ENCODE results near the gene NKAIN2. TPM values are rescaled to one million over a fixed set of nuclear protein-coding genes. Genes with fewer than 3 reads are reported as not detected.

The NKAIN2 gene
- total and polyA plus RNA-seq, 2 donors (not counting 3 experiments of a cell fraction or from before 2014, with no cell fraction given), result 0.03 TPM; not detected in 1

GRCh38 chr6:124036384-124036783 is 232.7 kb downstream of the NKAIN2 start:
- intact Hi-C loops (cut with micrococcal nuclease) (no loop called here), dilution Hi-C loops (cut with MboI; ENCODE audit: extremely low pct_ligation_motif_present, low sequenced_read_pairs) (no loop called here)
- Histone ChIP-seq H3K9me3 (replicated peaks; ENCODE audit: control insufficient read depth, insufficient read depth, low read length) (no peaks in the 10 kb centered on the region), H4K20me1 (replicated peaks; ENCODE audit: control insufficient read depth, extremely low read depth, insufficient read depth, low read length) (no peaks in the 10 kb centered on the region), H3K9ac (replicated peaks; ENCODE audit: extremely low read depth, insufficient read depth, low read length) (no peak overlapping the region), H3K4me1 (ENCODE audit: control insufficient read depth, extremely low read depth, insufficient read depth, low read length) (peaks cover 9% of the 10 kb centered on the region), H2AFZ (ENCODE audit: low read depth, low read length) (no peak overlapping the region), H3K4me2 (ENCODE audit: insufficient read depth, low read length) (no peak overlapping the region), H3K36me3 (ENCODE audit: control insufficient read depth in 2 of 2, extremely low read depth in 1 of 2, insufficient read depth in 2 of 2, low read length in 2 of 2) (no peaks in the 10 kb centered on the region), H3K9me1 (replicated peaks; ENCODE audit: control insufficient read depth, extremely low read depth, insufficient read depth, low read length) (no peaks in the 10 kb centered on the region), H3K4me3 (replicated peaks in 1 of 3; ENCODE audit: insufficient read depth in 1 of 3, low read depth in 1 of 3, low read length in 3 of 3) (no peak overlapping the region), H3K27ac (ENCODE audit: insufficient read depth, low read depth, low read length) (no peak overlapping the region), H3K27me3 (ENCODE audit: control insufficient read depth in 2 of 2, insufficient read depth in 2 of 2, low read length in 2 of 2) (no peaks in the 10 kb centered on the region), H3K79me2 (ENCODE audit: control insufficient read depth, insufficient read depth, low read length) (no peaks in the 10 kb centered on the region)
- BruUV-seq (replicated peaks), result no TSS peak
- TF ChIP-seq MYC (IDR thresholded peaks at IDR 0.05; ENCODE audit: low read depth, low read length) (no peak), GATA2 (IDR thresholded peaks at IDR 0.05; ENCODE audit: insufficient read depth, insufficient read length, low read depth, low read length) (no peak), EZH2 (IDR thresholded peaks at IDR 0.05; ENCODE audit: borderline replicate concordance, low read depth, low read length, severe bottlenecking) (no peak)
- TF ChIP-seq, protein P1, sequence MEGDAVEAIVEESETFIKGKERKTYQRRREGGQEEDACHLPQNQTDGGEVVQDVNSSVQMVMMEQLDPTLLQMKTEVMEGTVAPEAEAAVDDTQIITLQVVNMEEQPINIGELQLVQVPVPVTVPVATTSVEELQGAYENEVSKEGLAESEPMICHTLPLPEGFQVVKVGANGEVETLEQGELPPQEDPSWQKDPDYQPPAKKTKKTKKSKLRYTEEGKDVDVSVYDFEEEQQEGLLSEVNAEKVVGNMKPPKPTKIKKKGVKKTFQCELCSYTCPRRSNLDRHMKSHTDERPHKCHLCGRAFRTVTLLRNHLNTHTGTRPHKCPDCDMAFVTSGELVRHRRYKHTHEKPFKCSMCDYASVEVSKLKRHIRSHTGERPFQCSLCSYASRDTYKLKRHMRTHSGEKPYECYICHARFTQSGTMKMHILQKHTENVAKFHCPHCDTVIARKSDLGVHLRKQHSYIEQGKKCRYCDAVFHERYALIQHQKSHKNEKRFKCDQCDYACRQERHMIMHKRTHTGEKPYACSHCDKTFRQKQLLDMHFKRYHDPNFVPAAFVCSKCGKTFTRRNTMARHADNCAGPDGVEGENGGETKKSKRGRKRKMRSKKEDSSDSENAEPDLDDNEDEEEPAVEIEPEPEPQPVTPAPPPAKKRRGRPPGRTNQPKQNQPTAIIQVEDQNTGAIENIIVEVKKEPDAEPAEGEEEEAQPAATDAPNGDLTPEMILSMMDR (IDR thresholded peaks at IDR 0.05; ENCODE audit: extremely low read depth in 1 of 2, insufficient read depth in 1 of 2, low read depth in 1 of 2, low read length in 2 of 2), result no peak
- FAIRE-seq (no peak), DNase-seq (ENCODE audit: low read depth, low spot score) (no peak)
- ChIA-PET POLR2A (no interaction called here), CTCF (no interaction called here)

GRCh38 chr6:124040655-124041054 is 237.0 kb downstream of the NKAIN2 start:
- Histone ChIP-seq H3K9me3 (replicated peaks; ENCODE audit: control insufficient read depth, insufficient read depth, low read length) (no peaks in the 10 kb centered on the region), H3K27me3 (ENCODE audit: control insufficient read depth in 2 of 2, insufficient read depth in 2 of 2, low read length in 2 of 2) (no peaks in the 10 kb centered on the region), H3K4me3 (replicated peaks in 1 of 3; ENCODE audit: insufficient read depth in 1 of 3, low read depth in 1 of 3, low read length in 3 of 3) (no peak overlapping the region), H3K27ac (ENCODE audit: insufficient read depth, low read depth, low read length) (no peak overlapping the region), H3K9ac (replicated peaks; ENCODE audit: extremely low read depth, insufficient read depth, low read length) (no peak overlapping the region), H3K79me2 (ENCODE audit: control insufficient read depth, insufficient read depth, low read length) (no peaks in the 10 kb centered on the region), H2AFZ (ENCODE audit: low read depth, low read length) (no peak overlapping the region), H4K20me1 (replicated peaks; ENCODE audit: control insufficient read depth, extremely low read depth, insufficient read depth, low read length) (no peaks in the 10 kb centered on the region), H3K36me3 (ENCODE audit: control insufficient read depth in 2 of 2, extremely low read depth in 1 of 2, insufficient read depth in 2 of 2, low read length in 2 of 2) (no peaks in the 10 kb centered on the region), H3K4me2 (ENCODE audit: insufficient read depth, low read length) (peak overlapping the region; percentile 22), H3K9me1 (replicated peaks; ENCODE audit: control insufficient read depth, extremely low read depth, insufficient read depth, low read length) (no peaks in the 10 kb centered on the region), H3K4me1 (ENCODE audit: control insufficient read depth, extremely low read depth, insufficient read depth, low read length) (peaks cover 9% of the 10 kb centered on the region)
- dilution Hi-C loops (cut with MboI; ENCODE audit: extremely low pct_ligation_motif_present, low sequenced_read_pairs), result no loop called here
- ChIA-PET POLR2A (no interaction called here), CTCF (no interaction called here)
- BruUV-seq (replicated peaks), result no TSS peak
- FAIRE-seq, result peak; percentile 35
- no peak for TF ChIP-seq POLR2A (IDR thresholded peaks at IDR 0.05; ENCODE audit: low read depth, low read length)
- TF ChIP-seq MAX (IDR thresholded peaks at IDR 0.05; ENCODE audit: insufficient read depth, insufficient read length), result no peak
- TF ChIP-seq FOS (IDR thresholded peaks at IDR 0.05; ENCODE audit: borderline replicate concordance, insufficient read depth, low read length), result peak; percentile 24
- peak; percentile 28 for TF ChIP-seq JUN (IDR thresholded peaks at IDR 0.05; ENCODE audit: borderline replicate concordance, insufficient read depth, insufficient read length, low read depth)
- no peak for TF ChIP-seq MYC (IDR thresholded peaks at IDR 0.05; ENCODE audit: low read depth, low read length)
- peak; percentile 15 for DNase-seq (ENCODE audit: low read depth, low spot score)
- intact Hi-C loops (cut with micrococcal nuclease), result no loop called here
